Measurements from ENCODE around the gene EDARADD.

DNA sequence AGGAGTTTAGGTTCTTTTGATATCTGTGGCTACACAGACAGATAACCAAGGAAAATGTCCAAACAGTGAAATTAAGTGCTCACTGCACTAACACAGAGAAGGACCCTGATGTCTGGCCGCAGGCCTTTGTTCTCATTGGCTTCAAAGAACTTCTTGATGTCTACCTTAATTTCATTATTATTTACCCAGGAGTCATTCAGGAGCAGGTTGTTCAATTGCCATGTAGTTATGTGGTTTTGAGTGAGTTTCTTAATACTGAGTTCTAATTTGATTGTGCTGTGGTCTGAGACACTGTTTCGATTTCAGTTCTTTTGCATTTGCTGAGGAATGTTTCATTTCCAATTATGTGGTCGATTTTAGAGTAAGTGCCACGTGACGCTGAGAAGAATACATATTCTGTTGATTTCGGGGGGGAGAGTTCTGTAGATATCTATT, 114.5 kb downstream of the EDARADD start:
- TF ChIP-seq, protein P1, sequence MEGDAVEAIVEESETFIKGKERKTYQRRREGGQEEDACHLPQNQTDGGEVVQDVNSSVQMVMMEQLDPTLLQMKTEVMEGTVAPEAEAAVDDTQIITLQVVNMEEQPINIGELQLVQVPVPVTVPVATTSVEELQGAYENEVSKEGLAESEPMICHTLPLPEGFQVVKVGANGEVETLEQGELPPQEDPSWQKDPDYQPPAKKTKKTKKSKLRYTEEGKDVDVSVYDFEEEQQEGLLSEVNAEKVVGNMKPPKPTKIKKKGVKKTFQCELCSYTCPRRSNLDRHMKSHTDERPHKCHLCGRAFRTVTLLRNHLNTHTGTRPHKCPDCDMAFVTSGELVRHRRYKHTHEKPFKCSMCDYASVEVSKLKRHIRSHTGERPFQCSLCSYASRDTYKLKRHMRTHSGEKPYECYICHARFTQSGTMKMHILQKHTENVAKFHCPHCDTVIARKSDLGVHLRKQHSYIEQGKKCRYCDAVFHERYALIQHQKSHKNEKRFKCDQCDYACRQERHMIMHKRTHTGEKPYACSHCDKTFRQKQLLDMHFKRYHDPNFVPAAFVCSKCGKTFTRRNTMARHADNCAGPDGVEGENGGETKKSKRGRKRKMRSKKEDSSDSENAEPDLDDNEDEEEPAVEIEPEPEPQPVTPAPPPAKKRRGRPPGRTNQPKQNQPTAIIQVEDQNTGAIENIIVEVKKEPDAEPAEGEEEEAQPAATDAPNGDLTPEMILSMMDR (IDR thresholded peaks at IDR 0.05; ENCODE audit: low read depth, low read length, missing input control) = no peak
- no peak for TF ChIP-seq EGR1 (IDR thresholded peaks at IDR 0.05; ENCODE audit: low read depth in 2 of 2)
- TF ChIP-seq GABPA (IDR thresholded peaks at IDR 0.05 in 1 of 2, conservative IDR thresholded peaks at IDR 0.05 in 1 of 2) = no peak

All from liver (tissue), 3 donors.